CD4-positive, alpha-beta T cell treated with Interleukin-10 for 1 hour (primary cell): Measurements from ENCODE around the gene ANKDD1A.
A peak's percentile ranks its signal among the peaks of the same experiment; 100 is the strongest.

Experiments used
- DNase-seq: peaks from one replicate; pipeline ENCODE4 v3.0.0-alpha.2; 2020

Gene ANKDD1A

GRCh38 chr15:64911311-64912186 lies at the start of gene ANKDD1A:
Gene ANKDD1A, plus strand, starts transcription at chr15:64911902. Its CDS starts 29 bp downstream, at chr15:64911931.
- DNase-seq = peak; percentile 46

- no peak for DNase-seq
These were observed 49.7 kb upstream of the ANKDD1A start for GRCh38 chr15:64861960-64862359.

GRCh38 chr15:64862408-64862807 lies 49.3 kb upstream of the ANKDD1A start:
- DNase-seq = no peak

- no peak for DNase-seq
These were observed 47.6 kb upstream of the ANKDD1A start for GRCh38 chr15:64864068-64864467.

GRCh38 chr15:64865126-64865997 lies 46.3 kb upstream of the ANKDD1A start:
- no peak for DNase-seq

- DNase-seq = no peak
These were observed 45.6 kb upstream of the ANKDD1A start for GRCh38 chr15:64865998-64866520.

GRCh38 chr15:64869501-64869900 lies 42.2 kb upstream of the ANKDD1A start:
- no peak for DNase-seq

- DNase-seq = no peak
These were observed 41.3 kb upstream of the ANKDD1A start for GRCh38 chr15:64870353-64870752.

- no peak for DNase-seq
These were observed 36.0 kb upstream of the ANKDD1A start for GRCh38 chr15:64875641-64876223.

- no peak for DNase-seq
These were observed 34.3 kb upstream of the ANKDD1A start for GRCh38 chr15:64877435-64877834.

GRCh38 chr15:64878705-64879104 lies 33.0 kb upstream of the ANKDD1A start:
- DNase-seq = no peak

GRCh38 chr15:64883100-64883581 lies 28.6 kb upstream of the ANKDD1A start:
- DNase-seq = peak; percentile 58

- DNase-seq = peak; percentile 77
These were observed 27.6 kb upstream of the ANKDD1A start for GRCh38 chr15:64883997-64884511.

- no peak for DNase-seq
These were observed 27.0 kb upstream of the ANKDD1A start for GRCh38 chr15:64884679-64885078.

GRCh38 chr15:64888336-64888735 lies 23.4 kb upstream of the ANKDD1A start:
- DNase-seq = no peak

GRCh38 chr15:64891561-64891960 lies 20.1 kb upstream of the ANKDD1A start:
- no peak for DNase-seq

GRCh38 chr15:64892847-64893403 lies 18.8 kb upstream of the ANKDD1A start:
- DNase-seq = peak; percentile 31

GRCh38 chr15:64893481-64894394 lies 18.0 kb upstream of the ANKDD1A start:
- DNase-seq = peak; percentile 97

- peak; percentile 90 for DNase-seq
These were observed 17.2 kb upstream of the ANKDD1A start for GRCh38 chr15:64894395-64895056.

GRCh38 chr15:64895285-64896065 lies 16.2 kb upstream of the ANKDD1A start:
- DNase-seq = peak; percentile 72
